A172 (cell line): ENCODE measurements around the gene TBC1D8. TPM values are rescaled to one million over a fixed set of nuclear protein-coding genes. Genes with fewer than 3 reads are reported as not detected.
A peak's percentile ranks its signal among the peaks of the same experiment; 100 is the strongest.

Source experiments
- DNase-seq: peaks from one replicate; pipeline ENCODE4 v3.0.0-alpha.2; 2015; ENCODE audit warnings: low spot score
- total RNA-seq: library from RNA; depleted of rRNA; stranded (reverse); fragments of >200 nt; shearing (Covaris generic); gene quantifications from 2 replicates; pipeline ENCODE4 v1.2.3, GENCODE V29; 2014

Gene TBC1D8
- total RNA-seq, 1 experiment from 2014 or later = 4.3 TPM

- DNase-seq = no peak
Observed at GRCh38 chr2:100999995-101000394, 151.2 kb downstream of the TBC1D8 start.

GRCh38 chr2:100998235-100998573 lies 153.0 kb downstream of the TBC1D8 start:
- DNase-seq = no peak

GRCh38 chr2:100997509-100998234 lies 153.5 kb downstream of the TBC1D8 start:
- no peak for DNase-seq

- DNase-seq = no peak
Observed at GRCh38 chr2:100995309-100996075, 155.7 kb downstream of the TBC1D8 start.

GRCh38 chr2:100993294-100993693 lies 157.9 kb downstream of the TBC1D8 start:
- DNase-seq = no peak

GRCh38 chr2:100992262-100992661 lies 158.9 kb downstream of the TBC1D8 start:
- DNase-seq = no peak

- no peak for DNase-seq
Observed at GRCh38 chr2:100991404-100991773, 159.8 kb downstream of the TBC1D8 start.

- no peak for DNase-seq
Observed at GRCh38 chr2:100990650-100991403, 160.4 kb downstream of the TBC1D8 start.

- no peak for DNase-seq
Observed at GRCh38 chr2:100990166-100990565, 161.0 kb downstream of the TBC1D8 start.

GRCh38 chr2:100989666-100990065 lies 161.5 kb downstream of the TBC1D8 start:
- no peak for DNase-seq

- peak; percentile 6 for DNase-seq
Observed at GRCh38 chr2:100988630-100989417, 162.4 kb downstream of the TBC1D8 start.

GRCh38 chr2:100987974-100988373 lies 163.2 kb downstream of the TBC1D8 start:
- no peak for DNase-seq

GRCh38 chr2:100987536-100987935 lies 163.6 kb downstream of the TBC1D8 start:
- DNase-seq = no peak

- no peak for DNase-seq
Observed at GRCh38 chr2:100986157-100986556, 165.0 kb downstream of the TBC1D8 start.

GRCh38 chr2:100984892-100985307 lies 166.3 kb downstream of the TBC1D8 start:
- peak; percentile 66 for DNase-seq

GRCh38 chr2:100983684-100984310 lies 167.4 kb downstream of the TBC1D8 start:
- no peak for DNase-seq

- DNase-seq = no peak
Observed at GRCh38 chr2:100983201-100983600, 168.0 kb downstream of the TBC1D8 start.

GRCh38 chr2:100982431-100982861 lies 168.7 kb downstream of the TBC1D8 start:
- DNase-seq = no peak

- no peak for DNase-seq
Observed at GRCh38 chr2:100981011-100981410, 170.2 kb downstream of the TBC1D8 start.

GRCh38 chr2:100980046-100980445 lies 171.1 kb downstream of the TBC1D8 start:
- DNase-seq = no peak

GRCh38 chr2:100978582-100979191 lies 172.5 kb downstream of the TBC1D8 start:
- no peak for DNase-seq
